KMS-11 (cell line): ENCODE data around the gene SP140.
"Not testable (repeated sequence)": the region's sequence is repeated elsewhere in the genome, so short reads cannot be mapped to it uniquely, and the experiment has no call there.

Experiments used
- H2AFZ ChIP-seq: fragments of 200-600 bp; sonication (generic); 2 replicates; pipeline ENCODE4 v1.6.1; 2016; ENCODE audit warnings: antibody characterized with exemption, mixed run types, low read depth
- H3K27ac ChIP-seq: fragments of 200-600 bp; sonication (generic); 2 replicates; pipeline ENCODE4 v1.6.1; 2016; ENCODE audit warnings: mild to moderate bottlenecking, mixed run types
- H3K27me3 ChIP-seq: fragments of 200-600 bp; sonication (generic); 2 replicates; pipeline ENCODE4 v1.6.1; 2017; ENCODE audit warnings: mild to moderate bottlenecking, low read depth, mixed run types, moderate library complexity; ENCODE audit not compliant: insufficient read depth
- H3K36me3 ChIP-seq: fragments of 200-600 bp; sonication (generic); 2 replicates; pipeline ENCODE4 v1.6.1; 2017; ENCODE audit warnings: mild to moderate bottlenecking, mixed run types; ENCODE audit not compliant: insufficient read depth
- H3K4me1 ChIP-seq: fragments of 200-600 bp; sonication (generic); 2 replicates; pipeline ENCODE4 v1.6.1; 2016; ENCODE audit warnings: mild to moderate bottlenecking, low read depth, mixed run types; ENCODE audit not compliant: poor library complexity, severe bottlenecking
- H3K4me2 ChIP-seq: fragments of 200-600 bp; sonication (generic); 2 replicates; pipeline ENCODE4 v1.7.0; 2016; ENCODE audit warnings: mild to moderate bottlenecking, mixed run types
- H3K4me3 ChIP-seq: fragments of 200-600 bp; sonication (generic); IDR thresholded peaks from 2 replicates; pipeline ENCODE4 v1.6.1; 2017; ENCODE audit warnings: low read depth, low read length, mixed read lengths; ENCODE audit not compliant: insufficient read depth
- H3K79me2 ChIP-seq: fragments of 200-600 bp; sonication (generic); 2 replicates; pipeline ENCODE4 v1.6.1; 2016; ENCODE audit warnings: low read depth, mixed run types; ENCODE audit not compliant: insufficient read depth
- H3K9ac ChIP-seq: fragments of 200-600 bp; sonication (generic); 2 replicates; pipeline ENCODE4 v1.6.1; 2016; ENCODE audit warnings: mild to moderate bottlenecking, mixed run types
- H4K20me1 ChIP-seq: fragments of 200-600 bp; sonication (generic); 2 replicates; pipeline ENCODE4 v1.6.1; 2016; ENCODE audit warnings: mild to moderate bottlenecking, mixed run types; ENCODE audit not compliant: insufficient read depth
- CTCF ChIP-seq: fragments of 200-600 bp; sonication (generic); conservative IDR thresholded peaks from 2 replicates; pipeline ENCODE4 v1.6.1; 2017; ENCODE audit warnings: low read depth, mild to moderate bottlenecking, antibody characterized with exemption, low read length, moderate library complexity, mixed read lengths

Gene SP140

GRCh38 chr2:230307485-230307884, 81.9 kb downstream of the SP140 start:
- TF ChIP-seq CTCF: no peak
- no peak overlapping the region for H3K4me3 ChIP-seq
- H3K27me3 ChIP-seq: no peaks in the 10 kb centered on the region

DNA sequence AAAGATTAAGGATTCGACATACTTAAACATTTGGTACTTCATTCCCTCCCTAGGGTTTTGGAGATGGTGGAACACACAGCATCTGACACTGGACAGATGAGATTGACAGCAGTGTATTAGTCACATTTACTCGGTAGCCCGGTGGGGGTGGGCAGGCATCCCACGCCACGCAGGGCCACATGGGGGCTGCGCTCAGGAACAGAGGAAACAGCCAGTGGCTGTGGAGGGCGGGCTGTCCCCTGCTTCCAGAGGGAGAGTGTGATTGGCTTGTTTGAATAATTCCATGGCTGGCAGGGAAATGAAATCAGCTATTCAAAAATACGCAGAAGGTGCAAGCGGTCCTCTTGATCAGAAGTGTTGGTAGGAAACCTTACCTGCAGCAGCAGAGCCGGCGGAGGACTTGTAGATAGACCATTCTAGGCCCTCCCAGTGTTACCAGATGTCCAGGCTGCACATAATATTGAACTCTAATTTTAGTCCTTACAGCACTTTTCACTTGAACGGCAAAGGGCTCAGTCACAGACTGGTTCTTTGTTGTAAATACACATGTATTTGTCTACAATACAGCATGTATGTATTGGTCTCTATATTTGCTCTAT, 83.0 kb downstream of the SP140 start:
- H3K79me2 ChIP-seq: no peaks in the 10 kb centered on the region
- no peaks in the 10 kb centered on the region for H3K36me3 ChIP-seq
- H2AFZ ChIP-seq: no peak overlapping the region
- no peaks in the 10 kb centered on the region for H3K27me3 ChIP-seq
- TF ChIP-seq CTCF: no peak
- no peak overlapping the region for H3K9ac ChIP-seq
- H3K4me2 ChIP-seq: no peak overlapping the region
- no peaks in the 10 kb centered on the region for H4K20me1 ChIP-seq
- no peak overlapping the region for H3K4me3 ChIP-seq
- no peaks in the 10 kb centered on the region for H3K4me1 ChIP-seq
- no peak overlapping the region for H3K27ac ChIP-seq

More at GRCh38 chr2:230307485-230307884, 81.9 kb downstream of the SP140 start:
- Histone ChIP-seq H3K9ac (no peak overlapping the region), H3K4me1 (no peaks in the 10 kb centered on the region), H3K79me2 (no peaks in the 10 kb centered on the region), H3K27ac (no peak overlapping the region), H2AFZ (no peak overlapping the region), H4K20me1 (no peaks in the 10 kb centered on the region), H3K36me3 (no peaks in the 10 kb centered on the region), H3K4me2 (no peak overlapping the region)

GRCh38 chr2:230310792-230311191, 85.3 kb downstream of the SP140 start:
- not testable (repeated sequence) for H2AFZ ChIP-seq, H3K27ac ChIP-seq

GRCh38 chr2:230311634-230312033, 86.1 kb downstream of the SP140 start:
- not testable (repeated sequence) for H3K4me3 ChIP-seq, H4K20me1 ChIP-seq, H3K79me2 ChIP-seq, H2AFZ ChIP-seq, H3K9ac ChIP-seq, H3K27ac ChIP-seq, H3K4me1 ChIP-seq, H3K4me2 ChIP-seq, H3K27me3 ChIP-seq, H3K36me3 ChIP-seq

More at GRCh38 chr2:230310792-230311191, 85.3 kb downstream of the SP140 start:
- H3K9ac ChIP-seq, H3K27me3 ChIP-seq, H3K4me3 ChIP-seq, H3K79me2 ChIP-seq, H3K4me2 ChIP-seq, H3K36me3 ChIP-seq, H3K4me1 ChIP-seq, H4K20me1 ChIP-seq: not testable (repeated sequence)

- TF ChIP-seq CTCF: no peak
- Histone ChIP-seq H3K4me3 (no peak overlapping the region), H3K36me3 (no peaks in the 10 kb centered on the region), H3K27ac (no peak overlapping the region), H3K4me1 (no peaks in the 10 kb centered on the region), H4K20me1 (no peaks in the 10 kb centered on the region), H2AFZ (no peak overlapping the region), H3K79me2 (no peaks in the 10 kb centered on the region), H3K4me2 (no peak overlapping the region), H3K27me3 (no peaks in the 10 kb centered on the region), H3K9ac (no peak overlapping the region)
Observed at GRCh38 chr2:230312638-230313037, 87.1 kb downstream of the SP140 start.
